Esophagus (tissue), 2 donors: ENCODE results near the gene ECHDC3. TPM values are rescaled to one million over a fixed set of nuclear protein-coding genes. Genes with fewer than 3 reads are reported as not detected.

Experiments
- H3K27ac ChIP-seq, 2 donors: one replicate each; pipeline ENCODE4 v1.5.1; 2013; ENCODE audit warnings: low read depth in 2 of 2, mild to moderate bottlenecking in 2 of 2, inconsistent platforms in 1 of 2, low read length in 1 of 2, moderate library complexity in 1 of 2
- H3K27me3 ChIP-seq, 2 donors: one replicate each; pipeline ENCODE4 v1.6.1; 2013; ENCODE audit warnings: low read length in 2 of 2, control low read depth in 1 of 2, mild to moderate bottlenecking in 1 of 2; ENCODE audit not compliant: insufficient read depth in 2 of 2, control insufficient read depth in 1 of 2
- H3K36me3 ChIP-seq, 2 donors: one replicate each; pipeline ENCODE4 v1.6.1; 2013; ENCODE audit warnings: low read length in 1 of 2; ENCODE audit not compliant: control insufficient read depth in 2 of 2, insufficient read depth in 2 of 2
- H3K4me1 ChIP-seq, 2 donors: one replicate each; pipeline ENCODE4 v1.6.1; 2013; ENCODE audit warnings: low read length in 1 of 2; ENCODE audit not compliant: control insufficient read depth in 2 of 2, insufficient read depth in 2 of 2
- H3K4me3 ChIP-seq, 2 donors: one replicate each; pipeline ENCODE4 v1.5.1; 2013; ENCODE audit warnings: low read length in 2 of 2, mild to moderate bottlenecking in 2 of 2, low read depth in 1 of 2, moderate library complexity in 1 of 2
- H3K9me3 ChIP-seq, 2 donors: one replicate each; pipeline ENCODE4 v1.6.1; 2013; ENCODE audit warnings: mild to moderate bottlenecking in 2 of 2, low read depth in 1 of 2, low read length in 1 of 2, moderate library complexity in 1 of 2; ENCODE audit not compliant: control insufficient read depth in 2 of 2, insufficient read depth in 1 of 2
- WGBS, 2 donors: extraction: QIAGEN DNeasy Blood & Tissue Kit; methylation state at CpG; one replicate each; pipeline ENCODE4 v1.1.7; 2013; 5-methylcytosine and 5-hydroxymethylcytosine counted together
- polyA plus RNA-seq, 2 donors: library from polyadenylated mRNA; stranded (reverse); fragments of 200-250 nt; gene quantifications; one replicate each; pipeline ENCODE4 v1.2.3, GENCODE V29; 2013
- donor health status: healthy with polysubstance abuse.
- donor health status: Bipolar disorder and iron deficiency.

Gene ECHDC3
- polyA plus RNA-seq, 2 donors = 23.7 to 36.5 TPM

GRCh38 chr10:11787846-11788245, 45.7 kb downstream of the ECHDC3 start:
- H3K9me3 ChIP-seq = no peaks in the 10 kb centered on the region
- no peaks in the 10 kb centered on the region for H3K4me1 ChIP-seq
- WGBS, 2 donors = 80 to 82% methylated on average over 10 of the region's 10 CpGs
- no peaks in the 10 kb centered on the region for H3K27me3 ChIP-seq
- H3K27ac ChIP-seq = no peak overlapping the region
- no peaks in the 10 kb centered on the region for H3K36me3 ChIP-seq
- no peak overlapping the region for H3K4me3 ChIP-seq

GRCh38 chr10:11789306-11789705, 47.1 kb downstream of the ECHDC3 start:
- no peak overlapping the region for H3K27ac ChIP-seq
- no peaks in the 10 kb centered on the region for H3K4me1 ChIP-seq
- no peaks in the 10 kb centered on the region for H3K27me3 ChIP-seq
- no peaks in the 10 kb centered on the region for H3K36me3 ChIP-seq
- no peak overlapping the region for H3K4me3 ChIP-seq
- WGBS, 2 donors = 59 to 75% methylated on average over 2 of the region's 2 CpGs
- H3K9me3 ChIP-seq = no peaks in the 10 kb centered on the region

- WGBS, 2 donors = 86 to 87% methylated on average over 8 of the region's 8 CpGs
- Histone ChIP-seq H3K9me3 (no peaks in the 10 kb centered on the region), H3K4me3 (no peak overlapping the region)
Measured at GRCh38 chr10:11789956-11790355, 47.8 kb downstream of the ECHDC3 start.

GRCh38 chr10:11793762-11794479, 51.7 kb downstream of the ECHDC3 start:
- Histone ChIP-seq H3K27ac (no peak overlapping the region), H3K36me3 (no peaks in the 10 kb centered on the region), H3K4me1 (no peaks in the 10 kb centered on the region), H3K27me3 (no peaks in the 10 kb centered on the region), H3K9me3 (peaks cover 0 to 4% of the 10 kb centered on the region in 2 donors), H3K4me3 (no peak overlapping the region)
- WGBS, 2 donors = 81 to 93% methylated on average over 12 of the region's 12 CpGs

More at GRCh38 chr10:11789956-11790355, 47.8 kb downstream of the ECHDC3 start:
- no peaks in the 10 kb centered on the region for H3K36me3 ChIP-seq
- H3K27ac ChIP-seq = no peak overlapping the region
- no peaks in the 10 kb centered on the region for H3K27me3 ChIP-seq
- no peaks in the 10 kb centered on the region for H3K4me1 ChIP-seq

- no peak overlapping the region for H3K27ac ChIP-seq
- no peaks in the 10 kb centered on the region for H3K36me3 ChIP-seq
- H3K9me3 ChIP-seq = peaks cover 0 to 4% of the 10 kb centered on the region in 2 donors
- no peak overlapping the region for H3K4me3 ChIP-seq
- H3K4me1 ChIP-seq = no peaks in the 10 kb centered on the region
- no peaks in the 10 kb centered on the region for H3K27me3 ChIP-seq
- WGBS, 2 donors = 88 to 94% methylated on average over 5 of the region's 5 CpGs
Measured at GRCh38 chr10:11794566-11794965, 52.4 kb downstream of the ECHDC3 start.

DNA sequence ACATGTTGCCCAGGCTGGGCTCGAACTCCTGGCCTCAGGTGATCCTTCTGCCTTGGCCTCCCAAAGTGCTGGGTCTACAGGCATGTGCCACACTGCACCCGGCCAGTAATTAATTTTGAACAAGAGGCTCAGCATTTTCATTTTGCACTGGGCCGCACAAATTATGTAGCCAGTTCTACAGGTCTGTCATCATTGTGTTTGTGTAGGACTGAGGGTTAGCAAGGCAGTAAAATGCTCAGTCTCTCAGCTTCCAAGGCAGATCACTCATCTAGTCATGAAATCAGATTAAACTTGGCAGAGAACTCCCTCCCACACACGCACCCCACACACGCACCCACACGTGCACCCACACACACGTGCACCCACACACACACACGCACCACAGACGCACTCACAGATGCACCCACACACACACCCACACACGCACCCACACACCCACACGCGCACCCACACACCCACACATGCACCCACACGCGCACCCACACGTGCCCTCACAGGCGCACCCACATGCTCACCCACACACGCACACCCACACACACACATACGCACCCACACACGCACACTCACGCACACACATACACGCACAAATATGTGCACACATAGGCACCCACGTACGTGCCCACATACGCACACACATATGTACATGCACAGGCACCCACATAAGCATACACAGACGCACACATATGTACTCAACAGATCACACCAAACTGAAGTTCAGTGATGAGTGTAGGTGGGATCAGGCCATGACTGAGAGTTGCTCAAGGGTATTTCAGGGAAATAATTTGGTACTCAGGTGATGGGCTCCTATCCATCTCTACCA, 53.1 kb downstream of the ECHDC3 start:
- no peaks in the 10 kb centered on the region for H3K27me3 ChIP-seq
- H3K27ac ChIP-seq = no peak overlapping the region
- H3K9me3 ChIP-seq = peaks cover 0 to 4% of the 10 kb centered on the region in 2 donors
- no peak overlapping the region for H3K4me3 ChIP-seq
- H3K36me3 ChIP-seq = no peaks in the 10 kb centered on the region
- 89 to 91% methylated on average over 25 of the region's 25 CpGs for WGBS, 2 donors
- no peaks in the 10 kb centered on the region for H3K4me1 ChIP-seq

DNA sequence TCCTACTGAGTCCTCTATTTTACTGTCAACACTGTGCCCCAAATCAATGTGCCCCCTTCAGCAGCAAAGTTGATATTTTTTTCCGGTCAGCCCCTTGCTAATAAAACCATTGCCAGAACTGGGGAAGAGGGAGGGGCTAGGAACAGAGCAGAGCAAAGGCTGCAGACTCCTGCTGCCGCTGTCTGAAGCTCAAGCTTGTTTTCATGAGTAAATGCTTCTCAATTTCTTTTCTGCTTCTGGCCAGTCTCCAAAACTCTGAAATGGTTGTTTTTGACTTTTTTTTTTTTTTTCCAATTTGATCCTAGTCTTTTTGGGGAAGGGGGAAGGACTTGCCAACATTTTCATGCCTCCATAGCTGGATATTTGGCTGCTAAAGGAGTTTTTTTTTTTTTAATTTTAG, 54.3 kb downstream of the ECHDC3 start:
- Histone ChIP-seq H3K4me1 (no peaks in the 10 kb centered on the region), H3K4me3 (no peak overlapping the region), H3K9me3 (peaks cover 0 to 4% of the 10 kb centered on the region in 2 donors), H3K27ac (no peak overlapping the region), H3K36me3 (no peaks in the 10 kb centered on the region), H3K27me3 (no peaks in the 10 kb centered on the region)
- 75 to 76% methylated on average over 2 of the region's 2 CpGs for WGBS, 2 donors

- Histone ChIP-seq H3K36me3 (no peaks in the 10 kb centered on the region), H3K9me3 (peaks cover 0 to 4% of the 10 kb centered on the region in 2 donors)
- WGBS, 2 donors = 93 to 96% methylated on average over 10 of the region's 10 CpGs
Measured at GRCh38 chr10:11797281-11797680, 55.1 kb downstream of the ECHDC3 start.

GRCh38 chr10:11797847-11798633, 55.9 kb downstream of the ECHDC3 start:
- no peaks in the 10 kb centered on the region for H3K4me1 ChIP-seq
- no peaks in the 10 kb centered on the region for H3K27me3 ChIP-seq
- no peak overlapping the region for H3K27ac ChIP-seq
- WGBS, 2 donors = 89 to 92% methylated on average over 12 of the region's 12 CpGs
- H3K4me3 ChIP-seq = no peak overlapping the region
- H3K9me3 ChIP-seq = peaks cover 0 to 4% of the 10 kb centered on the region in 2 donors
- no peaks in the 10 kb centered on the region for H3K36me3 ChIP-seq

More at GRCh38 chr10:11797281-11797680, 55.1 kb downstream of the ECHDC3 start:
- Histone ChIP-seq H3K4me1 (no peaks in the 10 kb centered on the region), H3K27me3 (no peaks in the 10 kb centered on the region), H3K4me3 (no peak overlapping the region), H3K27ac (no peak overlapping the region)
